Measurements from ENCODE around the gene NIPA2.

The NIPA2 gene

GRCh38 chr15:22808761-22809280, 29.6 kb upstream of the NIPA2 start:
- no peaks in the 10 kb centered on the region for H3F3A ChIP-seq (ENCODE audit: control insufficient read depth, insufficient read depth)
- no peak overlapping the region for H3K4me3 ChIP-seq (ENCODE audit: low read length)
- H3K9me3 ChIP-seq (ENCODE audit: control insufficient read depth, insufficient read depth, low read length), result no peaks in the 10 kb centered on the region
- H3K27me3 ChIP-seq (ENCODE audit: control insufficient read depth, low read length), result no peaks in the 10 kb centered on the region
- no peak overlapping the region for H3K4me2 ChIP-seq (ENCODE audit: low read length)
- no peak overlapping the region for H3K27ac ChIP-seq (ENCODE audit: low read depth, low read length)
- H3K9me2 ChIP-seq (replicated peaks; ENCODE audit: control insufficient read depth, low read length), result no peaks in the 10 kb centered on the region
- H3K4me1 ChIP-seq (ENCODE audit: control insufficient read depth, low read length), result peaks cover 11% of the 10 kb centered on the region
- peaks cover 12% of the 10 kb centered on the region; the same call in 1 of the 2 replicates for H4K20me1 ChIP-seq (ENCODE audit: control insufficient read depth, insufficient read depth, low read depth, low read length)
- H3K36me3 ChIP-seq (ENCODE audit: control insufficient read depth, low read length), result peaks cover 47% of the 10 kb centered on the region
- TF ChIP-seq EZH2phosphoT487 (IDR thresholded peaks at IDR 0.05; ENCODE audit: borderline replicate concordance, low read length) (no peak), CTCF (IDR thresholded peaks at IDR 0.05; ENCODE audit: low read depth, low read length, poor library complexity, severe bottlenecking) (no peak)
- peaks cover 85% of the 10 kb centered on the region for H3K79me2 ChIP-seq (ENCODE audit: control insufficient read depth, low read length)

DNA sequence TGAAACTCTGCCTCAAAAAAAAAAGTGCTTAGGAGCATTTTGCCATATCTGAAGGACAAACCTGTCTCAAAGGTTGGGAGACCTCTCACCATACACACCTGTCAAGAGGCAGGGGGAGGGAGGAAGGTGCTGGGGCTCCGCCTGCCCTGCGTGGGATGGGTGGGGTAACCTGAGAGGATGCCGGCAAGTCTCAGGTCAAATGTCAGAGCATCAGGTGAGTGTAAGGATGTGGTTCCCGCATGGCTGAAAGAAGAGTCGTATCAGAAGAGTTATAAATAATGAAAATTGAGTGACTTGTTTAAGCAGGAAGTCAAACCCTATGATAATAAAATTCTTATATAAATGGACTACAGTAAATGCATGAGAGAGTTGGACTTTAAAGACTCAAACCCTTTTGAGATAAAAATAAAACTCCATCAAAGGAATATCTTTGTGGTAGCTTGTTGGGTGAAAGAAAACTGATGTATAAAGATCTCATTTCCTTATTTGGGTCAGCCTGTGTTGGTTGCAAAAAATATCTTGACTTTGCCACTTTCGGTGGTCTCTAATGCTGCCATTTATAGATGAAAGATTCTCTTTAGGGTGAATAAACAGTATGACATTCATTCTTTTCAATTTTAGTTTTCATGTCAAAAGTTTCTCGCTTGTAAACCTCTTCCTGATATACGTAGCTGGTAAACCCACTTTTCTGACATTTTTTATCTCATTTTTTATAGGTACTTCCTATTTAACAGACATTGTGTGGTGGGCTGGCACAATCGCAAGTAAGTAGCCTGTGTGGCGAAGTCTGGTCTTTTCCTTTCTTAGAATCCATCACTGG, 28.2 kb upstream of the NIPA2 start:
- peaks cover 12% of the 10 kb centered on the region; the same call in 1 of the 2 replicates for H4K20me1 ChIP-seq (ENCODE audit: control insufficient read depth, insufficient read depth, low read depth, low read length)
- H3K4me3 ChIP-seq (ENCODE audit: low read length), result no peak overlapping the region
- H3K79me2 ChIP-seq (ENCODE audit: control insufficient read depth, low read length), result peaks cover 79% of the 10 kb centered on the region
- no peaks in the 10 kb centered on the region for H3K9me2 ChIP-seq (replicated peaks; ENCODE audit: control insufficient read depth, low read length)
- no peak for TF ChIP-seq CTCF (IDR thresholded peaks at IDR 0.05; ENCODE audit: low read depth, low read length, poor library complexity, severe bottlenecking)
- no peak for TF ChIP-seq EZH2phosphoT487 (IDR thresholded peaks at IDR 0.05; ENCODE audit: borderline replicate concordance, low read length)
- H3K4me1 ChIP-seq (ENCODE audit: control insufficient read depth, low read length), result peaks cover 11% of the 10 kb centered on the region
- H3K36me3 ChIP-seq (ENCODE audit: control insufficient read depth, low read length), result peaks cover 61% of the 10 kb centered on the region
- no peak overlapping the region for H3K4me2 ChIP-seq (ENCODE audit: low read length)
- no peak overlapping the region for H3K27ac ChIP-seq (ENCODE audit: low read depth, low read length)
- no peaks in the 10 kb centered on the region for H3F3A ChIP-seq (ENCODE audit: control insufficient read depth, insufficient read depth)
- no peaks in the 10 kb centered on the region for H3K27me3 ChIP-seq (ENCODE audit: control insufficient read depth, low read length)
- no peaks in the 10 kb centered on the region for H3K9me3 ChIP-seq (ENCODE audit: control insufficient read depth, insufficient read depth, low read length)

GRCh38 chr15:22810853-22811338, 27.6 kb upstream of the NIPA2 start:
- no peaks in the 10 kb centered on the region for H3K9me2 ChIP-seq (replicated peaks; ENCODE audit: control insufficient read depth, low read length)
- no peaks in the 10 kb centered on the region for H3K9me3 ChIP-seq (ENCODE audit: control insufficient read depth, insufficient read depth, low read length)
- H4K20me1 ChIP-seq (ENCODE audit: control insufficient read depth, insufficient read depth, low read depth, low read length), result peaks cover 12% of the 10 kb centered on the region; the same call in 1 of the 2 replicates
- H3K27me3 ChIP-seq (ENCODE audit: control insufficient read depth, low read length), result no peaks in the 10 kb centered on the region
- no peak overlapping the region for H3K4me3 ChIP-seq (ENCODE audit: low read length)
- peaks cover 74% of the 10 kb centered on the region for H3K79me2 ChIP-seq (ENCODE audit: control insufficient read depth, low read length)
- no peak overlapping the region for H3K4me2 ChIP-seq (ENCODE audit: low read length)
- no peak for TF ChIP-seq EZH2phosphoT487 (IDR thresholded peaks at IDR 0.05; ENCODE audit: borderline replicate concordance, low read length)
- TF ChIP-seq CTCF (IDR thresholded peaks at IDR 0.05; ENCODE audit: low read depth, low read length, poor library complexity, severe bottlenecking), result no peak
- H3K27ac ChIP-seq (ENCODE audit: low read depth, low read length), result no peak overlapping the region
- peaks cover 11% of the 10 kb centered on the region for H3K4me1 ChIP-seq (ENCODE audit: control insufficient read depth, low read length)
- H3F3A ChIP-seq (ENCODE audit: control insufficient read depth, insufficient read depth), result no peaks in the 10 kb centered on the region
- H3K36me3 ChIP-seq (ENCODE audit: control insufficient read depth, low read length), result peaks cover 67% of the 10 kb centered on the region

Measured in DOHH2 (cell line).